ENCODE measurements around the gene ERCC6L2.

GRCh38 chr9:96006961-96007360 is 131.5 kb downstream of the ERCC6L2 start:
- TF ChIP-seq CTCF (IDR thresholded peaks at IDR 0.05) (no peak), POLR2A (IDR thresholded peaks at IDR 0.05; ENCODE audit: low read length) (no peak), MYC (IDR thresholded peaks at IDR 0.05; ENCODE audit: borderline replicate concordance, low read length) (no peak), RCOR1 (IDR thresholded peaks at IDR 0.05; ENCODE audit: low read depth, low read length) (no peak), NPAS2 (CRISPR knock-in tag; IDR thresholded peaks at IDR 0.05; ENCODE audit: borderline replicate concordance) (no peak), FOXS1 (CRISPR knock-in tag; IDR thresholded peaks at IDR 0.05) (no peak), MAFK (IDR thresholded peaks at IDR 0.05; ENCODE audit: partially characterized antibody) (no peak), MAZ (IDR thresholded peaks at IDR 0.05; ENCODE audit: borderline replicate concordance, low read depth, low read length) (no peak), REST (IDR thresholded peaks at IDR 0.05) (no peak), MAX (IDR thresholded peaks at IDR 0.05) (no peak)

Data from A549 (cell line).